GM23338 (cell line): ENCODE measurements around the gene MBNL3. TPM values are rescaled to one million over a fixed set of nuclear protein-coding genes. Genes with fewer than 3 reads are reported as not detected.

Experiments
- ATAC-seq: fragments of 200-7000 bp; cut with Tn5 transposase; 3 replicates; pipeline ENCODE4 v1.9.1; 2020
- DNase-seq: peaks from one replicate; pipeline ENCODE4 v3.0.0-alpha.2; 2015; ENCODE audit warnings: low spot score
- H2AFZ ChIP-seq: fragments of 200-600 bp; sonication (generic); 2 replicates; pipeline ENCODE4 v1.8.0; 2016; ENCODE audit warnings: antibody characterized with exemption, mild to moderate bottlenecking, moderate library complexity
- H3F3A ChIP-seq: fragments of 200-600 bp; sonication (generic); replicated peaks from 2 replicates; pipeline ENCODE4 v1.8.0; 2017; ENCODE audit warnings: antibody characterized with exemption, mixed run types, low read depth
- H3K27ac ChIP-seq: fragments of 200-600 bp; sonication (generic); 2 replicates; pipeline ENCODE4 v1.6.1; 2016; ENCODE audit warnings: low read depth
- H3K27me3 ChIP-seq: fragments of 200-600 bp; sonication (generic); 2 replicates; pipeline ENCODE4 v1.8.0; 2016; ENCODE audit warnings: mild to moderate bottlenecking, mixed run types, moderate library complexity; ENCODE audit not compliant: insufficient read depth
- H3K36me3 ChIP-seq: fragments of 200-600 bp; sonication (generic); 2 replicates; pipeline ENCODE4 v1.8.0; 2016; ENCODE audit warnings: mild to moderate bottlenecking; ENCODE audit not compliant: insufficient read depth
- H3K4me1 ChIP-seq: fragments of 200-600 bp; sonication (generic); 2 replicates; pipeline ENCODE4 v1.8.0; 2016; ENCODE audit warnings: mild to moderate bottlenecking, moderate library complexity; ENCODE audit not compliant: insufficient read depth
- H3K4me2 ChIP-seq: fragments of 200-600 bp; sonication (generic); 2 replicates; pipeline ENCODE4 v1.7.1; 2017; ENCODE audit warnings: mixed run types
- H3K4me3 ChIP-seq: fragments of 200-600 bp; sonication (generic); 2 replicates; pipeline ENCODE4 v1.6.1; 2016; ENCODE audit warnings: mixed run types
- H3K79me2 ChIP-seq: fragments of 200-600 bp; sonication (generic); replicated peaks from 2 replicates; pipeline ENCODE4 v1.8.0; 2017; ENCODE audit warnings: mild to moderate bottlenecking; ENCODE audit not compliant: insufficient read depth
- H3K9me2 ChIP-seq: fragments of 200-600 bp; sonication (generic); 2 replicates; pipeline ENCODE4 v1.8.0; 2017; ENCODE audit not compliant: insufficient read depth
- H4K20me1 ChIP-seq: fragments of 200-600 bp; sonication (generic); replicated peaks from 2 replicates; pipeline ENCODE4 v1.8.0; 2017; ENCODE audit warnings: mild to moderate bottlenecking; ENCODE audit not compliant: insufficient read depth
- H3K27ac Mint-ChIP-seq: 2 replicates; pipeline ENCODE4 v1.8.0; 2020; ENCODE audit warnings: inconsistent platforms, mild to moderate bottlenecking, moderate library complexity, mixed read lengths
- H3K27me3 Mint-ChIP-seq: 3 replicates; pipeline ENCODE4 v1.8.0; 2022; ENCODE audit warnings: low read depth, mild to moderate bottlenecking, moderate library complexity, mixed read lengths, inconsistent platforms; ENCODE audit not compliant: insufficient read depth, poor library complexity
- H3K36me3 Mint-ChIP-seq: 3 replicates; pipeline ENCODE4 v1.8.0; 2021; ENCODE audit warnings: low read depth, mild to moderate bottlenecking, inconsistent platforms, moderate library complexity, mixed read lengths
- H3K4me1 Mint-ChIP-seq: 3 replicates; pipeline ENCODE4 v1.8.0; 2020; ENCODE audit warnings: mild to moderate bottlenecking, inconsistent platforms, mixed read lengths
- H3K4me3 Mint-ChIP-seq: 3 replicates; pipeline ENCODE4 v1.8.0; 2021; ENCODE audit warnings: moderate library complexity, mild to moderate bottlenecking, inconsistent platforms, mixed read lengths
- H3K9me3 Mint-ChIP-seq: 3 replicates; pipeline ENCODE4 v1.8.0; 2020; ENCODE audit warnings: moderate library complexity, mild to moderate bottlenecking, inconsistent platforms, mixed read lengths
- EZH2 ChIP-seq: fragments of 200-600 bp; sonication (generic); IDR thresholded peaks from one replicate; pipeline ENCODE4 v1.8.0; 2017; ENCODE audit warnings: antibody characterized with exemption, mild to moderate bottlenecking, low read depth; ENCODE audit not compliant: unreplicated experiment
- EZH2phosphoT487 ChIP-seq: fragments of 200-600 bp; sonication (generic); IDR thresholded peaks from one replicate; pipeline ENCODE4 v1.8.1; 2018; ENCODE audit warnings: antibody characterized with exemption; ENCODE audit not compliant: unreplicated experiment
- JUNB ChIP-seq: IDR thresholded peaks from one replicate; pipeline ENCODE4 v1.6.1; 2016; ENCODE audit warnings: antibody characterized with exemption; ENCODE audit not compliant: unreplicated experiment
- NANOG ChIP-seq: IDR thresholded peaks from 2 replicates; pipeline ENCODE4 v1.6.1; 2016; ENCODE audit warnings: antibody characterized with exemption, borderline replicate concordance
- POLR2AphosphoS5 ChIP-seq: IDR thresholded peaks from 2 replicates; pipeline ENCODE4 v1.6.1; 2016; ENCODE audit warnings: antibody characterized with exemption, low read depth
- STAT1 ChIP-seq: IDR thresholded peaks from one replicate; pipeline ENCODE4 v1.6.1; 2016; ENCODE audit warnings: antibody characterized with exemption; ENCODE audit not compliant: unreplicated experiment
- polyA plus RNA-seq: library from polyadenylated mRNA; unstranded; fragments of >200 nt; fragmentation: Nextera tagmentation; extraction: Ambion mirVana; gene quantifications from 2 replicates; pipeline ENCODE4 v1.2.1, GENCODE V29; 2016
- total RNA-seq: library from RNA; depleted of rRNA; stranded (reverse); fragments of >200 nt; shearing (Covaris generic); gene quantifications from 2 replicates; pipeline ENCODE4 v1.2.3, GENCODE V29; 2014
- TF ChIP-seq, protein P1 (sequence below): fragments of 250-450 bp; sonication (Bioruptor Pico); IDR thresholded peaks from 2 replicates; pipeline ENCODE4 v1.5.0; 2020; ENCODE audit warnings: mild to moderate bottlenecking, moderate library complexity
- TF ChIP-seq, protein P2 (sequence below), 2 experiments: fragments of 200-600 bp in 1 of 2; sonication (generic) in 1 of 2; conservative IDR thresholded peaks; 2 replicates each; pipeline versions ENCODE4 v1.5.1 to v1.6.1; 2016 to 2017; ENCODE audit warnings: antibody characterized with exemption in 2 of 2, low read depth in 2 of 2, mild to moderate bottlenecking in 2 of 2, moderate library complexity in 1 of 2

MBNL3 gene
- total and polyA plus RNA-seq, 2 experiments from 2014 or later, result 2.3 to 2.4 TPM

GRCh38 chrX:132406106-132406505 lies 82.7 kb downstream of the MBNL3 start:
- no peak overlapping the region for H3K4me3 ChIP-seq
- H3F3A ChIP-seq, result no peaks in the 10 kb centered on the region
- no peaks in the 10 kb centered on the region for H4K20me1 ChIP-seq
- Mint-ChIP-seq H3K4me3 (no peak overlapping the region), H3K27me3 (no peaks in the 10 kb centered on the region), H3K36me3 (no peaks in the 10 kb centered on the region; the same call in 2 of the 3 replicates), H3K9me3 (no peaks in the 10 kb centered on the region), H3K4me1 (peaks cover 36% of the 10 kb centered on the region), H3K27ac (no peak overlapping the region)
- no peaks in the 10 kb centered on the region for H3K79me2 ChIP-seq
- no peak for ATAC-seq
- no peak overlapping the region for H2AFZ ChIP-seq
- H3K27ac ChIP-seq, result no peak overlapping the region
- H3K4me2 ChIP-seq, result no peak overlapping the region
- peaks cover 32% of the 10 kb centered on the region for H3K4me1 ChIP-seq
- TF ChIP-seq JUNB (no peak), EZH2phosphoT487 (no peak), STAT1 (no peak), POLR2AphosphoS5 (no peak), EZH2 (no peak), NANOG (no peak)
- TF ChIP-seq, protein P1, sequence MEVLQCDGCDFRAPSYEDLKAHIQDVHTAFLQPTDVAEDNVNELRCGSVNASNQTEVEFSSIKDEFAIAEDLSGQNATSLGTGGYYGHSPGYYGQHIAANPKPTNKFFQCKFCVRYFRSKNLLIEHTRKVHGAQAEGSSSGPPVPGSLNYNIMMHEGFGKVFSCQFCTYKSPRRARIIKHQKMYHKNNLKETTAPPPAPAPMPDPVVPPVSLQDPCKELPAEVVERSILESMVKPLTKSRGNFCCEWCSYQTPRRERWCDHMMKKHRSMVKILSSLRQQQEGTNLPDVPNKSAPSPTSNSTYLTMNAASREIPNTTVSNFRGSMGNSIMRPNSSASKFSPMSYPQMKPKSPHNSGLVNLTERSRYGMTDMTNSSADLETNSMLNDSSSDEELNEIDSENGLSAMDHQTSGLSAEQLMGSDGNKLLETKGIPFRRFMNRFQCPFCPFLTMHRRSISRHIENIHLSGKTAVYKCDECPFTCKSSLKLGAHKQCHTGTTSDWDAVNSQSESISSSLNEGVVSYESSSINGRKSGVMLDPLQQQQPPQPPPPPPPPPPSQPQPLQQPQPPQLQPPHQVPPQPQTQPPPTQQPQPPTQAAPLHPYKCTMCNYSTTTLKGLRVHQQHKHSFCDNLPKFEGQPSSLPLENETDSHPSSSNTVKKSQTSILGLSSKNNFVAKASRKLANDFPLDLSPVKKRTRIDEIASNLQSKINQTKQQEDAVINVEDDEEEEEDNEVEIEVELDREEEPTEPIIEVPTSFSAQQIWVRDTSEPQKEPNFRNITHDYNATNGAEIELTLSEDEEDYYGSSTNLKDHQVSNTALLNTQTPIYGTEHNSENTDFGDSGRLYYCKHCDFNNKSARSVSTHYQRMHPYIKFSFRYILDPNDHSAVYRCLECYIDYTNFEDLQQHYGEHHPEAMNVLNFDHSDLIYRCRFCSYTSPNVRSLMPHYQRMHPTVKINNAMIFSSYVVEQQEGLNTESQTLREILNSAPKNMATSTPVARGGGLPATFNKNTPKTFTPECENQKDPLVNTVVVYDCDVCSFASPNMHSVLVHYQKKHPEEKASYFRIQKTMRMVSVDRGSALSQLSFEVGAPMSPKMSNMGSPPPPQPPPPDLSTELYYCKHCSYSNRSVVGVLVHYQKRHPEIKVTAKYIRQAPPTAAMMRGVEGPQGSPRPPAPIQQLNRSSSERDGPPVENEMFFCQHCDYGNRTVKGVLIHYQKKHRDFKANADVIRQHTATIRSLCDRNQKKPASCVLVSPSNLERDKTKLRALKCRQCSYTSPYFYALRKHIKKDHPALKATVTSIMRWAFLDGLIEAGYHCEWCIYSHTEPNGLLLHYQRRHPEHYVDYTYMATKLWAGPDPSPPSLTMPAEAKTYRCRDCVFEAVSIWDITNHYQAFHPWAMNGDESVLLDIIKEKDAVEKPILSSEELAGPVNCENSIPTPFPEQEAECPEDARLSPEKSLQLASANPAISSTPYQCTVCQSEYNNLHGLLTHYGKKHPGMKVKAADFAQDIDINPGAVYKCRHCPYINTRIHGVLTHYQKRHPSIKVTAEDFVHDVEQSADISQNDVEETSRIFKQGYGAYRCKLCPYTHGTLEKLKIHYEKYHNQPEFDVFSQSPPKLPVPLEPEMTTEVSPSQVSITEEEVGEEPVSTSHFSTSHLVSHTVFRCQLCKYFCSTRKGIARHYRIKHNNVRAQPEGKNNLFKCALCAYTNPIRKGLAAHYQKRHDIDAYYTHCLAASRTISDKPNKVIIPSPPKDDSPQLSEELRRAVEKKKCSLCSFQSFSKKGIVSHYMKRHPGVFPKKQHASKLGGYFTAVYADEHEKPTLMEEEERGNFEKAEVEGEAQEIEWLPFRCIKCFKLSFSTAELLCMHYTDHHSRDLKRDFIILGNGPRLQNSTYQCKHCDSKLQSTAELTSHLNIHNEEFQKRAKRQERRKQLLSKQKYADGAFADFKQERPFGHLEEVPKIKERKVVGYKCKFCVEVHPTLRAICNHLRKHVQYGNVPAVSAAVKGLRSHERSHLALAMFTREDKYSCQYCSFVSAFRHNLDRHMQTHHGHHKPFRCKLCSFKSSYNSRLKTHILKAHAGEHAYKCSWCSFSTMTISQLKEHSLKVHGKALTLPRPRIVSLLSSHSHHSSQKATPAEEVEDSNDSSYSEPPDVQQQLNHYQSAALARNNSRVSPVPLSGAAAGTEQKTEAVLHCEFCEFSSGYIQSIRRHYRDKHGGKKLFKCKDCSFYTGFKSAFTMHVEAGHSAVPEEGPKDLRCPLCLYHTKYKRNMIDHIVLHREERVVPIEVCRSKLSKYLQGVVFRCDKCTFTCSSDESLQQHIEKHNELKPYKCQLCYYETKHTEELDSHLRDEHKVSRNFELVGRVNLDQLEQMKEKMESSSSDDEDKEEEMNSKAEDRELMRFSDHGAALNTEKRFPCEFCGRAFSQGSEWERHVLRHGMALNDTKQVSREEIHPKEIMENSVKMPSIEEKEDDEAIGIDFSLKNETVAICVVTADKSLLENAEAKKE (CRISPR knock-in tag), result no peak
- TF ChIP-seq, protein P2, sequence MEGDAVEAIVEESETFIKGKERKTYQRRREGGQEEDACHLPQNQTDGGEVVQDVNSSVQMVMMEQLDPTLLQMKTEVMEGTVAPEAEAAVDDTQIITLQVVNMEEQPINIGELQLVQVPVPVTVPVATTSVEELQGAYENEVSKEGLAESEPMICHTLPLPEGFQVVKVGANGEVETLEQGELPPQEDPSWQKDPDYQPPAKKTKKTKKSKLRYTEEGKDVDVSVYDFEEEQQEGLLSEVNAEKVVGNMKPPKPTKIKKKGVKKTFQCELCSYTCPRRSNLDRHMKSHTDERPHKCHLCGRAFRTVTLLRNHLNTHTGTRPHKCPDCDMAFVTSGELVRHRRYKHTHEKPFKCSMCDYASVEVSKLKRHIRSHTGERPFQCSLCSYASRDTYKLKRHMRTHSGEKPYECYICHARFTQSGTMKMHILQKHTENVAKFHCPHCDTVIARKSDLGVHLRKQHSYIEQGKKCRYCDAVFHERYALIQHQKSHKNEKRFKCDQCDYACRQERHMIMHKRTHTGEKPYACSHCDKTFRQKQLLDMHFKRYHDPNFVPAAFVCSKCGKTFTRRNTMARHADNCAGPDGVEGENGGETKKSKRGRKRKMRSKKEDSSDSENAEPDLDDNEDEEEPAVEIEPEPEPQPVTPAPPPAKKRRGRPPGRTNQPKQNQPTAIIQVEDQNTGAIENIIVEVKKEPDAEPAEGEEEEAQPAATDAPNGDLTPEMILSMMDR (conservative IDR thresholded peaks at IDR 0.05; ENCODE audit: low read depth in 2 of 2), result no peak
- no peaks in the 10 kb centered on the region for H3K36me3 ChIP-seq
- no peaks in the 10 kb centered on the region for H3K9me2 ChIP-seq
- DNase-seq, result no peak
- H3K27me3 ChIP-seq, result peaks cover 7% of the 10 kb centered on the region
